Stomach (tissue), 9 donors: ENCODE measurements around the gene ENO2. TPM values are rescaled to one million over a fixed set of nuclear protein-coding genes. Genes with fewer than 3 reads are reported as not detected.

ENCODE experiments used
- DNase-seq, 2 donors: peaks; one replicate each; pipeline versions ENCODE4 v3.0.0 to v3.0.0-alpha.2; 2013 to 2019
- H3K27ac ChIP-seq, 5 donors: fragments of 200-600 bp in 4 of 5; sonication (generic) in 4 of 5; one replicate each; pipeline ENCODE4 v1.5.1; 2013 to 2019; ENCODE audit warnings: mild to moderate bottlenecking in 1 of 5, moderate library complexity in 1 of 5
- H3K27me3 ChIP-seq, 3 donors: fragments of 200-600 bp; sonication (generic); one replicate each; pipeline ENCODE4 v1.5.1; 2017 to 2019; ENCODE audit warnings: mixed run types in 1 of 3
- H3K36me3 ChIP-seq, 4 donors: fragments of 200-600 bp; sonication (generic); 1 replicate in 3 of 4; 2 replicates in 1 of 4; pipeline ENCODE4 v1.5.1; 2016 to 2019
- H3K4me1 ChIP-seq, 4 donors: fragments of 200-600 bp; sonication (generic); one replicate each; pipeline ENCODE4 v1.5.1; 2016 to 2019
- H3K4me3 ChIP-seq, 4 donors: fragments of 200-600 bp; sonication (generic) in 3 of 4; one replicate each; pipeline ENCODE4 v1.5.1; 2016 to 2019; ENCODE audit warnings: mild to moderate bottlenecking in 1 of 4
- H3K9me3 ChIP-seq, 4 donors: fragments of 200-600 bp; sonication (generic); one replicate each; pipeline ENCODE4 v1.5.1; 2016 to 2019
- CTCF ChIP-seq, 7 experiments: fragments of 450-650 bp in 4 of 7; fragments of 200-600 bp in 3 of 7; sonication (generic) in 3 of 7; IDR thresholded peaks; one replicate each; pipeline ENCODE4 v1.5.1; 2016 to 2019; ENCODE audit warnings: antibody characterized with exemption in 7 of 7, control low read depth in 2 of 7, mild to moderate bottlenecking in 1 of 7
- EP300 ChIP-seq: sonication (generic); formaldehyde crosslinking; IDR thresholded peaks from one replicate; pipeline ENCODE4 v1.6.1; 2017; ENCODE audit warnings: antibody characterized with exemption
- POLR2A ChIP-seq, 4 donors: fragments of 450-650 bp; IDR thresholded peaks; one replicate each; pipeline ENCODE4 v1.6.1; 2016; ENCODE audit warnings: antibody characterized with exemption in 4 of 4, control low read depth in 2 of 4, mild to moderate bottlenecking in 1 of 4, moderate library complexity in 1 of 4
- POLR2AphosphoS5 ChIP-seq, 3 donors: sonication (generic); formaldehyde crosslinking; IDR thresholded peaks; one replicate each; pipeline ENCODE4 v1.6.1; 2016; ENCODE audit warnings: antibody characterized with exemption in 3 of 3
- WGBS, 5 donors: extraction: QIAGEN DNeasy Blood & Tissue Kit in 3 of 5; methylation state at CpG; one replicate each; pipeline versions ENCODE4 v1.1.5 to v1.1.7; 2013 to 2018; 5-methylcytosine and 5-hydroxymethylcytosine counted together
- intact Hi-C: fragments of 100-400 bp; cut with DNase I; formaldehyde crosslinking; loops from one replicate; pipeline ENCODE4 v1.15.1; 2023; ENCODE audit warnings: low total_unique reads
- polyA plus RNA-seq, 3 donors: library from polyadenylated mRNA; stranded (reverse); fragments of 200-250 nt; gene quantifications; one replicate each; pipeline ENCODE4 v1.2.3, GENCODE V29; 2013
- total RNA-seq, 5 donors: library from RNA; depleted of rRNA; stranded (reverse); fragments of >200 nt; gene quantifications; one replicate each; pipeline versions ENCODE4 v1.1.0 to v1.2.3, GENCODE V29; 2014 to 2016
- donor health status: healthy with polysubstance abuse.
- donor health status: Bipolar disorder and iron deficiency.
- donor health status: healthy.

ENO2 gene
- total and polyA plus RNA-seq, 8 donors: 2.3 to 62.9 (median 9.7) TPM

GRCh38 chr12:6916426-6917200 lies 2.2 kb downstream of the ENO2 start:
- peaks cover 0 to 32% (median 11%) of the 10 kb centered on the region in 3 donors for H3K27me3 ChIP-seq
- 92 to 94% (median 93%) methylated on average over 11 of the region's 11 CpGs for WGBS, 5 donors
- H3K4me3 ChIP-seq: no peak overlapping the region
- TF ChIP-seq POLR2A (IDR thresholded peaks at IDR 0.05) (no peak), POLR2AphosphoS5 (IDR thresholded peaks at IDR 0.05) (no peak), EP300 (no peak), CTCF (IDR thresholded peaks at IDR 0.05) (no peak)
- no peaks in the 10 kb centered on the region for H3K9me3 ChIP-seq
- no peak for DNase-seq
- H3K4me1 ChIP-seq: peaks cover 18 to 30% (median 26%) of the 10 kb centered on the region in 4 donors
- intact Hi-C loops: no loop called here
- H3K36me3 ChIP-seq: peaks cover 0 to 50% (median 32%) of the 10 kb centered on the region in 4 donors
- H3K27ac ChIP-seq: no peak overlapping the region

GRCh38 chr12:6917491-6918231 lies 3.3 kb downstream of the ENO2 start:
- intact Hi-C loops: no loop called here
- H3K9me3 ChIP-seq: no peaks in the 10 kb centered on the region
- 78 to 93% (median 88%) methylated on average over 7 to 14 of the region's 14 CpGs for WGBS, 5 donors
- peaks cover 0 to 59% (median 41%) of the 10 kb centered on the region in 4 donors for H3K36me3 ChIP-seq
- H3K4me1 ChIP-seq: peaks cover 18 to 30% (median 26%) of the 10 kb centered on the region in 4 donors
- H3K27me3 ChIP-seq: peaks cover 0 to 29% (median 11%) of the 10 kb centered on the region in 3 donors
- no peak for DNase-seq
- H3K4me3 ChIP-seq: no peak overlapping the region
- TF ChIP-seq POLR2AphosphoS5 (IDR thresholded peaks at IDR 0.05) (no peak), EP300 (no peak), CTCF (IDR thresholded peaks at IDR 0.05) (no peak), POLR2A (IDR thresholded peaks at IDR 0.05) (no peak)
- no peak overlapping the region for H3K27ac ChIP-seq

- Histone ChIP-seq H3K36me3 (peaks cover 0 to 69% (median 46%) of the 10 kb centered on the region in 4 donors), H3K4me1 (peaks cover 15 to 37% (median 23%) of the 10 kb centered on the region in 4 donors), H3K27me3 (peaks cover 0 to 12% (median 0%) of the 10 kb centered on the region in 3 donors), H3K27ac (no peak overlapping the region), H3K9me3 (no peaks in the 10 kb centered on the region), H3K4me3 (no peak overlapping the region)
- intact Hi-C loops: no loop called here
- WGBS, 5 donors: 63 to 76% (median 75%) methylated on average over 7 of the region's 7 CpGs
- no peak for TF ChIP-seq POLR2A (IDR thresholded peaks at IDR 0.05)
- TF ChIP-seq POLR2AphosphoS5 (IDR thresholded peaks at IDR 0.05): no peak
- no peak for TF ChIP-seq CTCF (IDR thresholded peaks at IDR 0.05)
- TF ChIP-seq EP300: no peak
- no peak for DNase-seq
These were observed 5.2 kb downstream of the ENO2 start for GRCh38 chr12:6919588-6919987.

- Histone ChIP-seq H3K36me3 (peaks cover 0 to 63% (median 44%) of the 10 kb centered on the region in 4 donors), H3K27ac (no peak overlapping the region), H3K9me3 (no peaks in the 10 kb centered on the region), H3K27me3 (no peaks in the 10 kb centered on the region), H3K4me1 (peaks cover 21 to 39% (median 27%) of the 10 kb centered on the region in 4 donors), H3K4me3 (no peak overlapping the region)
- intact Hi-C loops: no loop called here
- WGBS, 5 donors: 66 to 94% (median 90%) methylated on average over 7 of the region's 7 CpGs
- TF ChIP-seq CTCF (IDR thresholded peaks at IDR 0.05) (no peak), POLR2A (IDR thresholded peaks at IDR 0.05) (no peak), POLR2AphosphoS5 (IDR thresholded peaks at IDR 0.05) (no peak), EP300 (no peak)
- DNase-seq: peak in 1 of 2 donors; percentile 1
These were observed 7.2 kb downstream of the ENO2 start for GRCh38 chr12:6921539-6921938.
